Stimulated activated CD8-positive, alpha-beta memory T cell treated with anti-CD3 and anti-CD28 coated beads, Interleukin-7, amount 100 ng/mL, for 1 hour (primary cell): ENCODE data around the gene SMAD7.

Experiments used
- DNase-seq, 2 donors: peaks; one replicate each; pipeline ENCODE4 v3.0.0-alpha.2; 2020; ENCODE audit warnings: low read depth in 2 of 2

The SMAD7 gene

GRCh38 chr18:48944634-48945033, 6.1 kb downstream of the SMAD7 start:
- no peak for DNase-seq

- no peak for DNase-seq
These were observed 6.8 kb downstream of the SMAD7 start for GRCh38 chr18:48943736-48944527.

- no peak for DNase-seq
These were observed 7.4 kb downstream of the SMAD7 start for GRCh38 chr18:48943333-48943732.

GRCh38 chr18:48942554-48943261, 8.1 kb downstream of the SMAD7 start:
- no peak for DNase-seq

- DNase-seq: no peak
These were observed 8.7 kb downstream of the SMAD7 start for GRCh38 chr18:48942086-48942485.

GRCh38 chr18:48941672-48942071, 9.1 kb downstream of the SMAD7 start:
- no peak for DNase-seq

GRCh38 chr18:48940854-48941611, 9.7 kb downstream of the SMAD7 start:
- DNase-seq: peak; percentile 66 to 74

- no peak for DNase-seq
These were observed 11.3 kb downstream of the SMAD7 start for GRCh38 chr18:48939205-48940097.

- DNase-seq: no peak
These were observed 11.9 kb downstream of the SMAD7 start for GRCh38 chr18:48938827-48939204.

- DNase-seq: no peak
These were observed 12.7 kb downstream of the SMAD7 start for GRCh38 chr18:48937869-48938750.

GRCh38 chr18:48935433-48935774, 15.4 kb downstream of the SMAD7 start:
- no peak for DNase-seq

GRCh38 chr18:48934723-48935432, 15.9 kb downstream of the SMAD7 start:
- DNase-seq: no peak

GRCh38 chr18:48934415-48934722, 16.4 kb downstream of the SMAD7 start:
- DNase-seq: no peak

GRCh38 chr18:48933578-48934414, 17.0 kb downstream of the SMAD7 start:
- DNase-seq: no peak

- no peak for DNase-seq
These were observed 17.8 kb downstream of the SMAD7 start for GRCh38 chr18:48932822-48933510.

- no peak for DNase-seq
These were observed 18.3 kb downstream of the SMAD7 start for GRCh38 chr18:48932462-48932818.

- DNase-seq: no peak
These were observed 18.9 kb downstream of the SMAD7 start for GRCh38 chr18:48931680-48932461.

- no peak for DNase-seq
These were observed 19.8 kb downstream of the SMAD7 start for GRCh38 chr18:48930926-48931325.
